ENCODE measurements around the gene RBM19.

The RBM19 gene

GRCh38 chr12:113867258-113867657 lies 98.9 kb downstream of the RBM19 start:
- no peaks in the 10 kb centered on the region for H3K9me3 ChIP-seq (ENCODE audit: low read length)
- H2AFZ ChIP-seq (ENCODE audit: low read depth, low read length), result no peak overlapping the region
- H3K27me3 ChIP-seq (ENCODE audit: insufficient read depth, low read length), result no peaks in the 10 kb centered on the region
- no peaks in the 10 kb centered on the region for H3K36me3 ChIP-seq (ENCODE audit: insufficient read depth, low read length)
- no peak overlapping the region for H3K4me3 ChIP-seq (ENCODE audit: low read length)
- H3K4me1 ChIP-seq (ENCODE audit: insufficient read depth, low read length), result peaks cover 16% of the 10 kb centered on the region

GRCh38 chr12:113866496-113866895 lies 99.6 kb downstream of the RBM19 start:
- H3K9me3 ChIP-seq (ENCODE audit: low read length), result no peaks in the 10 kb centered on the region
- H3K27me3 ChIP-seq (ENCODE audit: insufficient read depth, low read length), result no peaks in the 10 kb centered on the region
- peaks cover 23% of the 10 kb centered on the region for H3K4me1 ChIP-seq (ENCODE audit: insufficient read depth, low read length)
- no peak overlapping the region for H2AFZ ChIP-seq (ENCODE audit: low read depth, low read length)
- H3K4me3 ChIP-seq (ENCODE audit: low read length), result no peak overlapping the region
- H3K36me3 ChIP-seq (ENCODE audit: insufficient read depth, low read length), result no peaks in the 10 kb centered on the region

- Histone ChIP-seq H3K4me3 (ENCODE audit: low read length) (no peak overlapping the region), H2AFZ (ENCODE audit: low read depth, low read length) (no peak overlapping the region), H3K4me1 (ENCODE audit: insufficient read depth, low read length) (peaks cover 52% of the 10 kb centered on the region), H3K9me3 (ENCODE audit: low read length) (no peaks in the 10 kb centered on the region), H3K36me3 (ENCODE audit: insufficient read depth, low read length) (no peaks in the 10 kb centered on the region), H3K27me3 (ENCODE audit: insufficient read depth, low read length) (no peaks in the 10 kb centered on the region)
Observed at GRCh38 chr12:113863455-113863845, 102.7 kb downstream of the RBM19 start.

- no peaks in the 10 kb centered on the region for H3K9me3 ChIP-seq (ENCODE audit: low read length)
- H3K36me3 ChIP-seq (ENCODE audit: insufficient read depth, low read length), result no peaks in the 10 kb centered on the region
- H2AFZ ChIP-seq (ENCODE audit: low read depth, low read length), result no peak overlapping the region
- H3K4me1 ChIP-seq (ENCODE audit: insufficient read depth, low read length), result peaks cover 58% of the 10 kb centered on the region
- H3K27me3 ChIP-seq (ENCODE audit: insufficient read depth, low read length), result no peaks in the 10 kb centered on the region
- no peak overlapping the region for H3K4me3 ChIP-seq (ENCODE audit: low read length)
Observed at GRCh38 chr12:113862590-113863454, 103.3 kb downstream of the RBM19 start.

GRCh38 chr12:113861708-113862312 lies 104.3 kb downstream of the RBM19 start:
- no peaks in the 10 kb centered on the region for H3K27me3 ChIP-seq (ENCODE audit: insufficient read depth, low read length)
- H3K4me3 ChIP-seq (ENCODE audit: low read length), result no peak overlapping the region
- H2AFZ ChIP-seq (ENCODE audit: low read depth, low read length), result no peak overlapping the region
- no peaks in the 10 kb centered on the region for H3K9me3 ChIP-seq (ENCODE audit: low read length)
- peaks cover 66% of the 10 kb centered on the region for H3K4me1 ChIP-seq (ENCODE audit: insufficient read depth, low read length)
- H3K36me3 ChIP-seq (ENCODE audit: insufficient read depth, low read length), result no peaks in the 10 kb centered on the region

GRCh38 chr12:113860950-113861349 lies 105.2 kb downstream of the RBM19 start:
- Histone ChIP-seq H3K27me3 (ENCODE audit: insufficient read depth, low read length) (no peaks in the 10 kb centered on the region), H3K9me3 (ENCODE audit: low read length) (no peaks in the 10 kb centered on the region), H3K36me3 (ENCODE audit: insufficient read depth, low read length) (no peaks in the 10 kb centered on the region), H2AFZ (ENCODE audit: low read depth, low read length) (no peak overlapping the region), H3K4me1 (ENCODE audit: insufficient read depth, low read length) (peaks cover 70% of the 10 kb centered on the region), H3K4me3 (ENCODE audit: low read length) (no peak overlapping the region)

GRCh38 chr12:113860059-113860820 lies 105.9 kb downstream of the RBM19 start:
- H3K4me3 ChIP-seq (ENCODE audit: low read length), result no peak overlapping the region
- no peaks in the 10 kb centered on the region for H3K27me3 ChIP-seq (ENCODE audit: insufficient read depth, low read length)
- peaks cover 77% of the 10 kb centered on the region for H3K4me1 ChIP-seq (ENCODE audit: insufficient read depth, low read length)
- no peaks in the 10 kb centered on the region for H3K9me3 ChIP-seq (ENCODE audit: low read length)
- no peaks in the 10 kb centered on the region for H3K36me3 ChIP-seq (ENCODE audit: insufficient read depth, low read length)
- no peak overlapping the region for H2AFZ ChIP-seq (ENCODE audit: low read depth, low read length)

- H3K4me1 ChIP-seq (ENCODE audit: insufficient read depth, low read length), result peaks cover 90% of the 10 kb centered on the region
- no peak overlapping the region for H3K4me3 ChIP-seq (ENCODE audit: low read length)
- no peaks in the 10 kb centered on the region for H3K27me3 ChIP-seq (ENCODE audit: insufficient read depth, low read length)
Observed at GRCh38 chr12:113858841-113859386, 107.2 kb downstream of the RBM19 start.

GRCh38 chr12:113857371-113857770 lies 108.8 kb downstream of the RBM19 start:
- peaks cover 81% of the 10 kb centered on the region for H3K4me1 ChIP-seq (ENCODE audit: insufficient read depth, low read length)
- H3K36me3 ChIP-seq (ENCODE audit: insufficient read depth, low read length), result no peaks in the 10 kb centered on the region
- H2AFZ ChIP-seq (ENCODE audit: low read depth, low read length), result no peak overlapping the region
- H3K27me3 ChIP-seq (ENCODE audit: insufficient read depth, low read length), result no peaks in the 10 kb centered on the region
- no peak overlapping the region for H3K4me3 ChIP-seq (ENCODE audit: low read length)
- H3K9me3 ChIP-seq (ENCODE audit: low read length), result no peaks in the 10 kb centered on the region

More at GRCh38 chr12:113858841-113859386, 107.2 kb downstream of the RBM19 start:
- no peaks in the 10 kb centered on the region for H3K9me3 ChIP-seq (ENCODE audit: low read length)
- no peaks in the 10 kb centered on the region for H3K36me3 ChIP-seq (ENCODE audit: insufficient read depth, low read length)
- H2AFZ ChIP-seq (ENCODE audit: low read depth, low read length), result no peak overlapping the region

GRCh38 chr12:113855998-113856397 lies 110.1 kb downstream of the RBM19 start:
- Histone ChIP-seq H3K27me3 (ENCODE audit: insufficient read depth, low read length) (no peaks in the 10 kb centered on the region), H3K36me3 (ENCODE audit: insufficient read depth, low read length) (no peaks in the 10 kb centered on the region), H2AFZ (ENCODE audit: low read depth, low read length) (no peak overlapping the region), H3K9me3 (ENCODE audit: low read length) (no peaks in the 10 kb centered on the region), H3K4me3 (ENCODE audit: low read length) (no peak overlapping the region), H3K4me1 (ENCODE audit: insufficient read depth, low read length) (peaks cover 68% of the 10 kb centered on the region)

GRCh38 chr12:113854385-113855142 lies 111.6 kb downstream of the RBM19 start:
- Histone ChIP-seq H3K9me3 (ENCODE audit: low read length) (no peaks in the 10 kb centered on the region), H2AFZ (ENCODE audit: low read depth, low read length) (no peak overlapping the region), H3K4me1 (ENCODE audit: insufficient read depth, low read length) (peaks cover 62% of the 10 kb centered on the region), H3K4me3 (ENCODE audit: low read length) (no peak overlapping the region), H3K27me3 (ENCODE audit: insufficient read depth, low read length) (no peaks in the 10 kb centered on the region), H3K36me3 (ENCODE audit: insufficient read depth, low read length) (no peaks in the 10 kb centered on the region)

- Histone ChIP-seq H3K4me3 (ENCODE audit: low read length) (no peak overlapping the region), H3K4me1 (ENCODE audit: insufficient read depth, low read length) (peaks cover 51% of the 10 kb centered on the region), H3K27me3 (ENCODE audit: insufficient read depth, low read length) (no peaks in the 10 kb centered on the region), H3K9me3 (ENCODE audit: low read length) (no peaks in the 10 kb centered on the region), H2AFZ (ENCODE audit: low read depth, low read length) (no peak overlapping the region), H3K36me3 (ENCODE audit: insufficient read depth, low read length) (no peaks in the 10 kb centered on the region)
Observed at GRCh38 chr12:113853491-113853890, 112.6 kb downstream of the RBM19 start.
